SK-N-SH (cell line): ENCODE results near the gene AP1M1. TPM values are rescaled to one million over a fixed set of nuclear protein-coding genes. Genes with fewer than 3 reads are reported as not detected.

Experiments
- CTCF ChIA-PET: fragments of 300-600, 350-600 bp; formaldehyde crosslinking; extraction: SDS; loops from one replicate; lab custom pipeline; 2021; lab: Yijun Ruan, JAX
- POLR2A ChIA-PET: fragments of 350-600 bp; sonication (Branson Sonifier 250); formaldehyde crosslinking; extraction: SDS; loops from one replicate; lab custom pipeline; 2020; ENCODE audit warnings: antibody characterized with exemption, inconsistent platforms; lab: Yijun Ruan, JAX
- DNase-seq: peaks from one replicate; pipeline ENCODE4 v3.0.0; 2012
- H2AFZ ChIP-seq: fragments of 200-600 bp; sonication (generic); 2 replicates; pipeline ENCODE4 v1.8.1; 2016; ENCODE audit warnings: antibody characterized with exemption, mild to moderate bottlenecking, low read depth
- H3F3A ChIP-seq: fragments of 200-600 bp; sonication (generic); replicated peaks from 2 replicates; pipeline ENCODE3; 2016; ENCODE audit warnings: antibody characterized with exemption, mild to moderate bottlenecking; ENCODE audit not compliant: insufficient read depth
- H3K27ac ChIP-seq, 2 experiments: fragments of 200-500 bp in 1 of 2; fragments of 200-600 bp in 1 of 2; sonication (Bioruptor generic) in 1 of 2; sonication (generic), shearing (Covaris generic) in 1 of 2; 2 replicates each; pipeline versions ENCODE4 v1.5.1 to v1.6.1; 2014 to 2016; ENCODE audit warnings: low read depth in 2 of 2, inconsistent platforms in 1 of 2, low read length in 1 of 2, mild to moderate bottlenecking in 1 of 2, mixed read lengths in 1 of 2
- H3K27me3 ChIP-seq: fragments of 200-600 bp; sonication (generic), shearing (Covaris generic); 2 replicates; pipeline ENCODE4 v1.6.1; 2016; ENCODE audit warnings: mixed run types; ENCODE audit not compliant: insufficient read depth
- H3K36me3 ChIP-seq, 2 experiments: fragments of 200-500 bp in 1 of 2; fragments of 200-600 bp in 1 of 2; sonication (Bioruptor generic) in 1 of 2; sonication (generic) in 1 of 2; replicated peaks in 1 of 2; 2 replicates each; pipeline versions ENCODE3 to v1.5.1; 2014 to 2016; ENCODE audit warnings: low read length in 1 of 2, mild to moderate bottlenecking in 1 of 2; ENCODE audit not compliant: insufficient read depth in 2 of 2, control insufficient read depth in 1 of 2
- H3K4me1 ChIP-seq, 2 experiments: fragments of 200-500 bp in 1 of 2; fragments of 200-600 bp in 1 of 2; sonication (Bioruptor generic) in 1 of 2; sonication (generic), shearing (Covaris generic) in 1 of 2; 2 replicates each; pipeline versions ENCODE4 v1.5.1 to v1.6.1; 2014 to 2016; ENCODE audit warnings: low read depth in 1 of 2, low read length in 1 of 2, mixed run types in 1 of 2; ENCODE audit not compliant: insufficient read depth in 2 of 2, control insufficient read depth in 1 of 2
- H3K4me2 ChIP-seq: fragments of 200-600 bp; sonication (generic), shearing (Covaris generic); 2 replicates; pipeline ENCODE4 v1.6.1; 2017; ENCODE audit warnings: mixed run types
- H3K4me3 ChIP-seq, 2 experiments: fragments of 200-500 bp in 1 of 2; fragments of 200-600 bp in 1 of 2; sonication (Bioruptor generic) in 1 of 2; sonication (generic), shearing (Covaris generic) in 1 of 2; 2 replicates each; pipeline versions ENCODE4 v1.5.1 to v1.8.1; 2014 to 2016; ENCODE audit warnings: low read depth in 2 of 2, inconsistent platforms in 1 of 2, low read length in 1 of 2, mild to moderate bottlenecking in 1 of 2, mixed read lengths in 1 of 2, moderate library complexity in 1 of 2
- H3K79me2 ChIP-seq: fragments of 200-600 bp; sonication (generic); 2 replicates; pipeline ENCODE4 v1.8.1; 2017; ENCODE audit warnings: mild to moderate bottlenecking; ENCODE audit not compliant: insufficient read depth
- H3K9ac ChIP-seq: fragments of 200-600 bp; sonication (generic); 2 replicates; pipeline ENCODE4 v1.6.1; 2017; ENCODE audit warnings: mixed run types
- H3K9me2 ChIP-seq: fragments of 200-600 bp; sonication (generic); 2 replicates; pipeline ENCODE4 v1.6.1; 2017; ENCODE audit warnings: mixed run types
- H3K9me3 ChIP-seq: fragments of 200-600 bp; sonication (generic); 2 replicates; pipeline ENCODE4 v1.6.1; 2017; ENCODE audit warnings: mixed run types, mild to moderate bottlenecking, moderate library complexity
- H4K20me1 ChIP-seq: fragments of 200-600 bp; sonication (generic); 2 replicates; pipeline ENCODE4 v1.6.1; 2017; ENCODE audit warnings: mild to moderate bottlenecking, mixed run types; ENCODE audit not compliant: insufficient read depth
- EZH2phosphoT487 ChIP-seq: fragments of 200-600 bp; sonication (generic); IDR thresholded peaks from 2 replicates; pipeline ENCODE4 v1.6.1; 2017; ENCODE audit warnings: low read depth, mixed run types, mild to moderate bottlenecking, antibody characterized with exemption, moderate library complexity, borderline replicate concordance
- FOXM1 ChIP-seq: IDR thresholded peaks from 2 replicates; pipeline ENCODE4 v1.4.0; 2012; ENCODE audit warnings: low read depth, mild to moderate bottlenecking
- GATA2 ChIP-seq: sonication (generic); formaldehyde crosslinking; IDR thresholded peaks from 2 replicates; pipeline ENCODE4 v1.5.0; 2020; ENCODE audit warnings: mild to moderate bottlenecking, missing genetic modification reagents
- JUND ChIP-seq: IDR thresholded peaks from 2 replicates; pipeline ENCODE4 v1.4.0; 2012
- MAX ChIP-seq: IDR thresholded peaks from 2 replicates; pipeline ENCODE4 v1.4.0; 2012; ENCODE audit warnings: low read depth
- MXI1 ChIP-seq: IDR thresholded peaks from 2 replicates; pipeline ENCODE4 v1.6.1; 2012; ENCODE audit warnings: mild to moderate bottlenecking, low read depth, low read length, improper control_type of control experiment
- NRF1 ChIP-seq: IDR thresholded peaks from 2 replicates; pipeline ENCODE4 v1.6.1; 2012; ENCODE audit warnings: low read depth, mild to moderate bottlenecking, low read length
- PBX3 ChIP-seq: IDR thresholded peaks from 2 replicates; pipeline ENCODE4; 2012
- RAD21 ChIP-seq: IDR thresholded peaks from 2 replicates; pipeline ENCODE4 v1.6.1; 2012; ENCODE audit warnings: mild to moderate bottlenecking, low read length
- RCOR1 ChIP-seq: fragments of 150-350 bp; IDR thresholded peaks from 2 replicates; pipeline ENCODE4 v1.6.1; 2017; ENCODE audit warnings: antibody characterized with exemption, low read length
- TCF12 ChIP-seq: IDR thresholded peaks from 2 replicates; pipeline ENCODE4 v1.4.0; 2012
- USF1 ChIP-seq: IDR thresholded peaks from 2 replicates; pipeline ENCODE4 v1.4.0; 2012; ENCODE audit warnings: low read depth, borderline replicate concordance
- ZBTB33 ChIP-seq: IDR thresholded peaks from 2 replicates; pipeline ENCODE4 v1.4.0; 2012; ENCODE audit warnings: low read depth, borderline replicate concordance
- WGBS: methylation state at CpG from one replicate; pipeline ENCODE4 v1.1.6; 2017; ENCODE audit warnings: low lambda C conversion rate; 5-methylcytosine and 5-hydroxymethylcytosine counted together
- polyA plus RNA-seq, 3 experiments: library from polyadenylated mRNA; depleted of rRNA; stranded (reverse); fragments of >200 nt; gene quantifications; 2 replicates each; pipeline ENCODE4 v1.2.3, GENCODE V29; 2012

AP1M1 gene
- polyA plus RNA-seq, 1 of the 3 experiments (the other 2 are of a cell fraction) = 133 TPM

GRCh38 chr19:16263141-16263761, 65.5 kb downstream of the AP1M1 start (continued):
- TF ChIP-seq EZH2phosphoT487 (no peak), MXI1 (no peak), FOXM1 (no peak), MAX (no peak), USF1 (no peak)

GRCh38 chr19:16265205-16265604, 67.5 kb downstream of the AP1M1 start:
- H3K79me2 ChIP-seq = no peaks in the 10 kb centered on the region
- no peaks in the 10 kb centered on the region for H3K9me3 ChIP-seq
- CTCF ChIA-PET = no interaction called here
- H3K27ac ChIP-seq = no peak overlapping the region
- POLR2A ChIA-PET = no interaction called here
- H3K9me2 ChIP-seq = no peaks in the 10 kb centered on the region
- no peak overlapping the region for H2AFZ ChIP-seq
- no peak for TF ChIP-seq TCF12
- no peak for TF ChIP-seq RCOR1
- no peak for TF ChIP-seq NRF1
- TF ChIP-seq GATA2 = no peak
- no peak for TF ChIP-seq MXI1
- 17% methylated on average over 3 of the region's 3 CpGs for WGBS
- H3K4me3 ChIP-seq = no peak overlapping the region
- H3K9ac ChIP-seq = no peak overlapping the region
- no peak overlapping the region for H3K4me2 ChIP-seq
- H3F3A ChIP-seq = peaks cover 3% of the 10 kb centered on the region
- peaks cover 75% of the 10 kb centered on the region for H3K27me3 ChIP-seq
- H4K20me1 ChIP-seq = no peaks in the 10 kb centered on the region
- no peaks in the 10 kb centered on the region for H3K4me1 ChIP-seq
- no peak for DNase-seq
- no peaks in the 10 kb centered on the region for H3K36me3 ChIP-seq

- Histone ChIP-seq H2AFZ (no peak overlapping the region), H3K27me3 (peaks cover 73% of the 10 kb centered on the region), H3K36me3 (no peaks in the 10 kb centered on the region), H3K9me3 (no peaks in the 10 kb centered on the region), H3K4me1 (no peaks in the 10 kb centered on the region), H3K4me2 (no peak overlapping the region), H3K4me3 (no peak overlapping the region), H3K79me2 (no peaks in the 10 kb centered on the region), H3K27ac (no peak overlapping the region), H3K9ac (no peak overlapping the region), H3F3A (peaks cover 3% of the 10 kb centered on the region), H3K9me2 (no peaks in the 10 kb centered on the region), H4K20me1 (no peaks in the 10 kb centered on the region)
- POLR2A ChIA-PET = no interaction called here
- DNase-seq = no peak
- 57% methylated on average over 13 of the region's 14 CpGs for WGBS
- CTCF ChIA-PET = no interaction called here
- no peak for TF ChIP-seq ZBTB33
- TF ChIP-seq PBX3 = no peak
- TF ChIP-seq NRF1 = no peak
- no peak for TF ChIP-seq JUND
- TF ChIP-seq RAD21 = no peak
- TF ChIP-seq, all 33 proteins: peak for 0
Observed at GRCh38 chr19:16265890-16266585, 68.3 kb downstream of the AP1M1 start.
